ENCODE results near the gene EYS. TPM values are rescaled to one million over a fixed set of nuclear protein-coding genes. Genes with fewer than 3 reads are reported as not detected.

EYS gene
- total RNA-seq, 1 experiment from 2014 or later = not detected

DNA sequence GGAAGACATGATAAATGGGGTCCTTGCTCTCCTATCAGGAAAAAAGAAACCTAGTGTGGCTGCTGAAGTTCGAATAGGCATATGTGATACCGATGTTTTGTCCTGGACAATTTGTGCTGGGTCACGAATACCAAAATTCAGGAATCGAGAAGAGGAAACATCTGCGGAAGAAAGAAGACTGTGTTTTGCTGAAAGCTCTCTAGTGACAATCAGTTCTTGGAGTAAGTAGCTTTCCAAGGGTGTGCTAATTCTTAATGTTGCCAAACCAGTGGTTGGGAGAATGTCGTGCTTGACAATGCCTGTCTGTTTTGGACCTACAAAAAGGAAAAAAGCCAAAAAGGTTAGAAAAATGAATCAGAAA, 1115.4 kb downstream of the EYS start:
- Histone ChIP-seq H3K27ac (no peak overlapping the region), H3K4me3 (no peak overlapping the region), H3K4me1 (replicated peaks) (no peaks in the 10 kb centered on the region), H3K27me3 (replicated peaks) (no peaks in the 10 kb centered on the region), H3K36me3 (no peaks in the 10 kb centered on the region), H3K9me3 (replicated peaks) (no peaks in the 10 kb centered on the region)
- DNase-seq (ENCODE audit: low read depth in 1 of 2, low spot score in 2 of 2) = no peak

DNA sequence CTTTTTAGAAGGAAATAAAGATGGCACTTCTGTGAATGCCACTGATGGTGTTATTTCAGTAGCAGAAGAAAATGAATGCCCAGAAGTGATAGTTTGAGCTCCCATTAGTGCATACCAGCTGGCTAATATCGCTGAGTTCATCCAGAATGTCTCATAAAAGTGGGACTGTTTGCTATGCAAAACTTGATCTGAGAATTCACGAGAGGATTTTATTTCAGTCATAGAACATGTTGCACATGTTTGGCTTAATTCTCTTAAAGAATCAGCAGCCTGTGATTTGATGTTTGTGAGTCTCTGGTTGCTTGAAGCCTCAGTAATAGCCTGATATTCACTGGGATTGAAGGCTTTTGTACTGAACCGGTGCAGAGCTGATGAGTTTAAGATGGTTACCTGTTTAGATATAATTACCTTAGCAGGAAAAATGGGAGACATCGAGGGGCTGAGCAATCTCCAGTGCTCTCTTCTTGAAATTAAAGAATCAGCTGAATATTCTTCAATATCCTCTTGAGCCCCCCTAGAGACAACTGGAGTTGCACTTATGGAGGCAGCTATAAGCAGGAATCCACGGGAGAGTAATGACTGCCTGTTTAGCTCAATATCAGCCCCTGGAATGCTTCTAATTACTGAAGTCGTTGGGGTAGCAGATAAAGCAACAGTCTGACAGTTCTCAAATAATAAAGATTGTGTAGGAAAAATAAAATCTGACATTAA, 1115.9 kb downstream of the EYS start:
- DNase-seq (ENCODE audit: low read depth in 1 of 2, low spot score in 2 of 2) = no peak
- Histone ChIP-seq H3K9me3 (replicated peaks) (no peaks in the 10 kb centered on the region), H3K27ac (no peak overlapping the region), H3K27me3 (replicated peaks) (no peaks in the 10 kb centered on the region), H3K4me3 (no peak overlapping the region), H3K4me1 (replicated peaks) (no peaks in the 10 kb centered on the region), H3K36me3 (no peaks in the 10 kb centered on the region)

DNA sequence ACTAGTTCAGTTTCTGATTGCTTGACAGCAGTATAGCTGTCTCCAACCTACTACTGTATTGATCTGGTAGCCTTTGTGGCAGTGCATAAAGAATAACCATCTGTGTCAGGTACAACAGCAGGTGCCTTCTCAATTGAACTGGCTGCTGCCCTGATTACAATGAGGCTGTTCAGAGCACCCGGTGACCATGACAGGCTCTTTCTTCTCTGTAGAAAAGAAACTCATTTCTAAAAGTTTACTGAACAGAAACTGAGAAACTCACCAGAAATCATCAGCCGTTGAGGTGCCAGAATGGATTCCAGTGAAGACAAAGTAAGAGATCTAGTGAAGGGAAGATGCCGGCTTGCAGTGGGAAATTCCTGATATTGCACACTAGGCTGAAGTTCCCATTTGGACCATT, 1117.1 kb downstream of the EYS start:
- H3K27me3 ChIP-seq (replicated peaks) = no peaks in the 10 kb centered on the region
- no peaks in the 10 kb centered on the region for H3K36me3 ChIP-seq
- H3K27ac ChIP-seq = no peak overlapping the region
- no peaks in the 10 kb centered on the region for H3K9me3 ChIP-seq (replicated peaks)
- H3K4me3 ChIP-seq = no peak overlapping the region
- H3K4me1 ChIP-seq (replicated peaks) = no peaks in the 10 kb centered on the region
- no peak for DNase-seq (ENCODE audit: low read depth in 1 of 2, low spot score in 2 of 2)

- 0 out of 2 replicates have a peak, but pooled peaks cover 2% of the 10 kb centered on the region for H3K9me3 ChIP-seq (replicated peaks)
- no peak for DNase-seq (ENCODE audit: low read depth in 1 of 2, low spot score in 2 of 2)
Observed at GRCh38 chr6:64580346-64580745, 1126.7 kb downstream of the EYS start.

DNA sequence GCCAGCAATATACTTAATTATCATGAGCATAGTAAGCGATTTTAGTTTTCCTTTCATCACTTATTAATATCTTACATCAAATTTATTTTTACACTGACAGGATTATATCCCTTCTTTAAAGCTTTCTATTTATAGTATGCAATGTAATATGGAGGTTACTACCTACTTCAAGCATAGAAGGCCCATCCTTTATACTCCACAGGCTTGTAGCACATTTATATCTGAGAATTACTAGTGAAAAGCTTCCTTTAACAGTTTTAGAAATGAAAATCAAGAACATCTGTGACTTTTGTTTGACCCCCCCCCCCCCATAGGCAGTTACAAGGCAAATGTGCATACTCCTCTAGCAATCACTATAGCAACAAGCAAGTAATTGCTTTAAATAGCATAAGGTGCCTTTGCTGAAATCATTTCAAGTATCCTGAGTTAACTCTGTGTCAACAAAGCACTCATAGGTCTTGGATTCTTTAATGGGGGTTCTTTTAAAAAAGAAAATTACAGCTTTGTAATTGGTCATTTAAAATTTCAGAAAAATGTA, 1153.7 kb downstream of the EYS start:
- Histone ChIP-seq H3K27me3 (replicated peaks) (no peaks in the 10 kb centered on the region), H3K9me3 (replicated peaks) (0 out of 2 replicates have a peak, but pooled peaks cover 2% of the 10 kb centered on the region), H3K4me3 (no peak overlapping the region), H3K27ac (no peak overlapping the region), H3K4me1 (replicated peaks) (no peaks in the 10 kb centered on the region), H3K36me3 (no peaks in the 10 kb centered on the region)
- no peak for DNase-seq (ENCODE audit: low read depth in 1 of 2, low spot score in 2 of 2)

More at GRCh38 chr6:64580346-64580745, 1126.7 kb downstream of the EYS start:
- no peaks in the 10 kb centered on the region for H3K4me1 ChIP-seq (replicated peaks)
- H3K27me3 ChIP-seq (replicated peaks) = no peaks in the 10 kb centered on the region
- no peak overlapping the region for H3K4me3 ChIP-seq
- H3K36me3 ChIP-seq = no peaks in the 10 kb centered on the region
- no peak overlapping the region for H3K27ac ChIP-seq

- no peaks in the 10 kb centered on the region for H3K36me3 ChIP-seq
- H3K4me1 ChIP-seq (replicated peaks) = no peaks in the 10 kb centered on the region
- no peaks in the 10 kb centered on the region for H3K27me3 ChIP-seq (replicated peaks)
- H3K27ac ChIP-seq = no peak overlapping the region
- H3K9me3 ChIP-seq (replicated peaks) = 0 out of 2 replicates have a peak, but pooled peaks cover 6% of the 10 kb centered on the region
- no peak for DNase-seq (ENCODE audit: low read depth in 1 of 2, low spot score in 2 of 2)
- H3K4me3 ChIP-seq = no peak overlapping the region
Observed at GRCh38 chr6:64547594-64548268, 1159.3 kb downstream of the EYS start.

GRCh38 chr6:64539917-64540316, 1167.1 kb downstream of the EYS start:
- Histone ChIP-seq H3K4me3 (no peak overlapping the region), H3K27ac (no peak overlapping the region), H3K4me1 (replicated peaks) (no peaks in the 10 kb centered on the region), H3K36me3 (no peaks in the 10 kb centered on the region), H3K9me3 (replicated peaks) (0 out of 2 replicates have a peak, but pooled peaks cover 4% of the 10 kb centered on the region), H3K27me3 (replicated peaks) (no peaks in the 10 kb centered on the region)
- DNase-seq (ENCODE audit: low read depth in 1 of 2, low spot score in 2 of 2) = no peak

DNA sequence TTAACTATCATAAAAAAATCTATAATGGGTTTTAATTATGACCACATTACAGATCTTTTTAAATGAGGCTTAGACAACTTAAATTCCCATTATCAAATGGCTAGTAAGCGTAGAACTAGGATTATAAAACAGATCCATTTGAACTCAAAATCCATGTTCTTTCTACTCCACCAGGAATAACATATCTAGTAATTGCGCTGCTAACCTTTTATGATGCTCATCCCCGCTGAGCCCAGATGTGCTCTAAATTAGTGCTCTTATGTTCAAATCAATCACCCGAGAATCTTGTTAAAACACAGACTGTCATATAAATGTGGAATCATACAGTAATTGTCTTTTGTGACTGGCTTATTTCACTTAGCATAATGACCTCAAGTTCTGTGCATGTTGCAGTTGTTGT, 1168.3 kb downstream of the EYS start:
- H3K9me3 ChIP-seq (replicated peaks) = no peaks in the 10 kb centered on the region
- H3K4me1 ChIP-seq (replicated peaks) = no peaks in the 10 kb centered on the region
- H3K27ac ChIP-seq = no peak overlapping the region
- H3K27me3 ChIP-seq (replicated peaks) = no peaks in the 10 kb centered on the region
- H3K36me3 ChIP-seq = no peaks in the 10 kb centered on the region
- H3K4me3 ChIP-seq = no peak overlapping the region
- DNase-seq (ENCODE audit: low read depth in 1 of 2, low spot score in 2 of 2) = no peak

DNA sequence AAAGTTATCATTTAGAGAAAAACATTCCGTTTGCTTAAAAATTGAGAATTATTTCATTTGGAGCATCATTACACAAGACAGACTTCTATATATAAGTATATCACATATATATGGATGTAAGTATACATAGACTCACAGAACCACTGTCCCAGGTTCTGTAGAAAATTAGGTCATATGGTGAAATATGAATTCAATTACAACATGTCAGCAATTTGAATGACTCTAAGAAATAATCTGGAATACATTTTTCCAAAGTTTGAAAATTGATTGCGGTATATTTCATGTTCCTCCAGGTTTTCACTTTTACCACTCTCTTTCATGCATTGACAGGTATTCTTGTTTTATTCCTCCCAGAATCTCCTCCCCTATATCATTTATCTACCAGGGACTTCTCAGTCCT, 1179.1 kb downstream of the EYS start:
- no peak for DNase-seq (ENCODE audit: low read depth in 1 of 2, low spot score in 2 of 2)
- Histone ChIP-seq H3K4me1 (replicated peaks) (no peaks in the 10 kb centered on the region), H3K4me3 (no peak overlapping the region), H3K36me3 (no peaks in the 10 kb centered on the region), H3K9me3 (replicated peaks) (no peaks in the 10 kb centered on the region; the same call in 1 of the 2 replicates), H3K27ac (no peak overlapping the region), H3K27me3 (replicated peaks) (no peaks in the 10 kb centered on the region)

DNA sequence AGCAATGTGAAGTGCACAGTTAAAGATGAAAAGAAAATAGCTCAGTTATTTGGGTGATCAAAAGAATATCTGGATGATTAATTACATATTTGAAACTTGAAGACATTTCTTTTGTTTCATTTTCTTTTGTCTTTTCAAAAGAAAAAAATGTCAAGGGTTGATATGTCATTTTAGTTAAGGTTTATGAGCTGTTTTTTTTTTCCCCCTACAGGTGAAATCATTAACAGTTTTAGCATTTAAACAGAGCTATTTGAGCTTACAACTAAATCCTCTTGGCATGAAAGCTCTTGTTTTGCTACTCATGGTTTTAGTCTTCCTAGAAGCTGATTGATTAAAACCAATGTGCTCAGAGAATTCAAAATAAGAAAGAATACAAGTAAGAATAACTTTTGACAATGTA, 1184.2 kb downstream of the EYS start:
- no peak for DNase-seq (ENCODE audit: low read depth in 1 of 2, low spot score in 2 of 2)

DNA sequence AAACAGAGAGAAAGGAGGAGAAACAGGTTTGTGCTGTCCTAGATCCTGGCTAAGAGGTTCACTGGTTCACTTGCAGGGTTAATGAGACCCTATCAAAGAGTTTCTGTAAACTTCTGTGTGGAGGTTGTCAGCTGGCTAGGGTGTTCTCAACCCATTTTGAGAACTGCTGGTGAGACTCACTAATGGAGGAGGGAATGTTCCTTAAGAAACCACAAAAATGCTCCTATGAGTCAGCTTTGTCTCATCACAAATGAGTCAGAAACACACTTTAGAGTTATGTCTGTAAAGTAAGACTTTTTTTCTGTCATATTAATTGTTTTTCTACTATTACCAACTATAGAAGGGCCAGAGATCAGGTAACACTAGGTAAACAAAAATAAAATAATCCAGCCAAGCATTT, 1187.0 kb downstream of the EYS start:
- peak in 1 of 2 experiments; percentile 44 for DNase-seq (ENCODE audit: low read depth in 1 of 2, low spot score in 2 of 2)
- H3K9me3 ChIP-seq (replicated peaks) = no peaks in the 10 kb centered on the region; the same call in 1 of the 2 replicates
- peaks cover 7% of the 10 kb centered on the region for H3K4me1 ChIP-seq (replicated peaks)
- no peaks in the 10 kb centered on the region for H3K27me3 ChIP-seq (replicated peaks)
- no peak overlapping the region for H3K27ac ChIP-seq
- H3K4me3 ChIP-seq = no peak overlapping the region
- no peaks in the 10 kb centered on the region for H3K36me3 ChIP-seq

More for the DNA sequence above, 1184.2 kb downstream of the EYS start:
- Histone ChIP-seq H3K36me3 (no peaks in the 10 kb centered on the region), H3K27me3 (replicated peaks) (no peaks in the 10 kb centered on the region), H3K27ac (no peak overlapping the region), H3K4me1 (replicated peaks) (peaks cover 7% of the 10 kb centered on the region), H3K4me3 (no peak overlapping the region), H3K9me3 (replicated peaks) (no peaks in the 10 kb centered on the region; the same call in 1 of the 2 replicates)

DNA sequence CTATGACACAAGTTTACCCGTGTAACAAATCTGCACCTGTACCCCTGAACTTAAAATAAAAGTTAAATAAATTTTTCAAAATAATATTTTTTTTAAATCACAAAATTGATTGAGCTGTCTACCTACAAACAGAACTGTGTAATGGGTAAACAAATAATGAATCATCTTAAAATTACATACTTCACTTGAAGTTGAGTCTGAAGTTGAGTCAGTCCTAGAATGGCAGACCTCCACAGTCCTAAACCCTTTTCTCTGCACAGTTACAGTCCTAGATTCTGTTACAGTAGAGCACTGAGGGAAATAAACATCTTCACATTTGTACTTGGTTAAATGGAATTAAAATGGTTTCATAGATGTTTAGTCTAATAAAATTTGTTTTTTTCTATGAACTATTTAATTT, 1190.6 kb downstream of the EYS start:
- H3K4me1 ChIP-seq (replicated peaks) = peaks cover 7% of the 10 kb centered on the region
- H3K9me3 ChIP-seq (replicated peaks) = no peaks in the 10 kb centered on the region; the same call in 1 of the 2 replicates
- no peak overlapping the region for H3K4me3 ChIP-seq
- no peaks in the 10 kb centered on the region for H3K36me3 ChIP-seq
- H3K27ac ChIP-seq = no peak overlapping the region
- no peak for DNase-seq (ENCODE audit: low read depth in 1 of 2, low spot score in 2 of 2)
- H3K27me3 ChIP-seq (replicated peaks) = no peaks in the 10 kb centered on the region

GRCh38 chr6:64507661-64508060, 1199.4 kb downstream of the EYS start:
- DNase-seq (ENCODE audit: low read depth in 1 of 2, low spot score in 2 of 2) = no peak
- Histone ChIP-seq H3K27me3 (replicated peaks) (no peaks in the 10 kb centered on the region), H3K27ac (no peak overlapping the region), H3K9me3 (replicated peaks) (no peaks in the 10 kb centered on the region), H3K4me1 (replicated peaks) (no peaks in the 10 kb centered on the region), H3K4me3 (no peak overlapping the region), H3K36me3 (no peaks in the 10 kb centered on the region)

GRCh38 chr6:64505312-64505711, 1201.7 kb downstream of the EYS start:
- no peaks in the 10 kb centered on the region for H3K9me3 ChIP-seq (replicated peaks)
- no peak overlapping the region for H3K27ac ChIP-seq
- no peaks in the 10 kb centered on the region for H3K4me1 ChIP-seq (replicated peaks)
- no peaks in the 10 kb centered on the region for H3K36me3 ChIP-seq
- DNase-seq (ENCODE audit: low read depth in 1 of 2, low spot score in 2 of 2) = no peak
- no peak overlapping the region for H3K4me3 ChIP-seq
- H3K27me3 ChIP-seq (replicated peaks) = no peaks in the 10 kb centered on the region

All from SJSA1 (cell line).